IPS-20b (cell line): ENCODE data around the gene ZNF683.
"Not testable (repeated sequence)": the region's sequence is repeated elsewhere in the genome, so short reads cannot be mapped to it uniquely, and the experiment has no call there.

Experiments used
- H3K27ac ChIP-seq: one replicate; pipeline ENCODE4 v1.5.1; 2013; ENCODE audit warnings: low read length
- H3K27me3 ChIP-seq: 2 replicates; pipeline ENCODE4 v1.6.1; 2013; ENCODE audit warnings: mild to moderate bottlenecking, low read length, inconsistent platforms; ENCODE audit not compliant: insufficient read depth
- H3K36me3 ChIP-seq: 2 replicates; pipeline ENCODE4 v1.6.1; 2013; ENCODE audit warnings: low read depth, mild to moderate bottlenecking, inconsistent platforms, low read length, moderate library complexity; ENCODE audit not compliant: insufficient read depth
- H3K4me1 ChIP-seq: 2 replicates; pipeline ENCODE4 v1.6.1; 2013; ENCODE audit warnings: mild to moderate bottlenecking, control low read depth, inconsistent platforms, low read length, moderate library complexity; ENCODE audit not compliant: insufficient read depth
- H3K4me3 ChIP-seq: 2 replicates; pipeline ENCODE4 v1.5.1; 2013; ENCODE audit warnings: mild to moderate bottlenecking, low read length, inconsistent platforms
- H3K9ac ChIP-seq: 2 replicates; pipeline ENCODE4 v1.6.1; 2013; ENCODE audit warnings: low read depth, mild to moderate bottlenecking, inconsistent platforms, low read length, moderate library complexity
- H3K9me3 ChIP-seq: 2 replicates; pipeline ENCODE4 v1.6.1; 2013; ENCODE audit warnings: mild to moderate bottlenecking, low read depth, low read length, inconsistent platforms; ENCODE audit not compliant: insufficient read depth

The ZNF683 gene

DNA sequence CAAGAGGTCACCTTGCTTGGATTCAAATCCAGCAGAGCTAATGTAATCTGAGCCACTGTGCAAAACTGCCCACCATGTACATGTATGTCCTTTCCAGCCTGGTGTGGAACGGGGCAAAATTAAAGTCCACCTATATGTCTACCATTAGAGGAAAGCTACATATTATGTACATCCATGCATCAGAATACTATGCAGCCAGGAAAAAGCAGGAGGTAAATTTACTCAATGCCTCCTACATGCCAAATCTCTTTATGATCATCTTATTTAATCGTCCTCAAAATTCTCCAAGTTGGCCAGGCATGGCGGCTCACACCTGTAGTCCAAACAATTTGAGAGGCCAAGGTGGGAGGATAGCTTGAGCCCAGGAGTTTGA lies 6.3 kb upstream of the ZNF683 start:
- no peaks in the 10 kb centered on the region for H3K27me3 ChIP-seq
- no peaks in the 10 kb centered on the region for H3K4me1 ChIP-seq
- H3K9ac ChIP-seq = no peak overlapping the region
- H3K36me3 ChIP-seq = no peaks in the 10 kb centered on the region
- H3K4me3 ChIP-seq = no peak overlapping the region
- H3K9me3 ChIP-seq = no peaks in the 10 kb centered on the region
- H3K27ac ChIP-seq = no peak overlapping the region

DNA sequence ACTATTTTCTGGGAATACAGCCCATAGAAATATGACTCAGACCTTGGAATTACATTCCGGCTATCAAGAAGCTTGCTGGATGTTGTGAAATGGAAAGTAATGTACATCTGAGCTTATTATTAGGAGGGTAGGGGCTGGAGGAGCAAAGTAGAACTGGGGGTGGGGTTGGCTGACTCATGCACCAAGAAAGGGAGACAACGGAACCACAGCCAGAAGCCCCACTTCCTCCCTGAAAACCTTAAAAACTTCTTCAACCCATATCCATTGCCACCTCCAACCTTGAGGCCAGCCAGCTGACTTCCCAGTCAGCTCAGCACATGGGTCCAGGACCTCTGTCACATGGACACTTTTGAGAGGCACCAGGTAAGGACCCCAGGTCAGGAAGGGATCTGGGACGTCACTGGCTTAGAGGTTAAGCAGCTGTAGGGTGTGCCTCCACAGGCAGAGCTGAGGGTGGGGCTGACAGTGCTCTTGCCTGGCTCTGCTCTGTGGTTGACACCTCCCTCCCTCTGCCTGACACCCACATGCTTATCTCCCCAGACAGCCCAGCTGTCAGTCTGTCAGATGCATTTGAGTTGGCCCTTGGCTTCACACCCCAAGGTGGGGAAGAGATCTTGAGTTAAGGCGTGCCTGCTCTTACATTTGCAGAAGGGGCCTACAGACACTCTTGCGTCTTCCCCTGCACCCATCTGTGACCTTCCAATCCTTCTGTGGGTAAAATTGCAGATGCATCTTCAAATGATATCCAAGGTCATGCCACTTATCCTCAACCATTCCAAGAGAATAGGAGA lies 5.7 kb upstream of the ZNF683 start:
- H3K9ac ChIP-seq = no peak overlapping the region
- H3K4me3 ChIP-seq = no peak overlapping the region
- no peaks in the 10 kb centered on the region for H3K9me3 ChIP-seq
- H3K36me3 ChIP-seq = no peaks in the 10 kb centered on the region
- no peak overlapping the region for H3K27ac ChIP-seq
- H3K27me3 ChIP-seq = no peaks in the 10 kb centered on the region
- no peaks in the 10 kb centered on the region for H3K4me1 ChIP-seq

DNA sequence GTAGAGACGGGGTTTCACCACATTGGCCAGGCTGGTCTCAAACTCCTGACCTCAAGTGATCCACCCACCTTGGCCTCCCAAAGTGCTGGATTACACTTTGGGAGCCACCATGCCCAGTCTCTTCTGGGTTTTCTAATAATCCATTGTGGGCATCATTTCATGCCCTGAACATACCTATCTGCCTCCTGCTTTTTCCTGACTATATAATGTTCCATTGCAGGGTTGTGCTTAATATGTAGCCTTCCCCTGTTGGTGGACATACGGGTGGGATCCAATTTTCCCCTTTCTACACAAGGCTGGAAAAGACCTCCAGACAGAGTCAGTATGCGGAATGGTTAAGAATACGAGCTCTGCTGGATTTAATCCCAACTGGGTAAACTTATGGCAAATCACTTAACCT lies 3.5 kb upstream of the ZNF683 start:
- Histone ChIP-seq H3K9ac (no peak overlapping the region), H3K4me1 (no peaks in the 10 kb centered on the region), H3K4me3 (no peak overlapping the region), H3K27ac (no peak overlapping the region), H3K9me3 (no peaks in the 10 kb centered on the region), H3K27me3 (no peaks in the 10 kb centered on the region), H3K36me3 (no peaks in the 10 kb centered on the region)

DNA sequence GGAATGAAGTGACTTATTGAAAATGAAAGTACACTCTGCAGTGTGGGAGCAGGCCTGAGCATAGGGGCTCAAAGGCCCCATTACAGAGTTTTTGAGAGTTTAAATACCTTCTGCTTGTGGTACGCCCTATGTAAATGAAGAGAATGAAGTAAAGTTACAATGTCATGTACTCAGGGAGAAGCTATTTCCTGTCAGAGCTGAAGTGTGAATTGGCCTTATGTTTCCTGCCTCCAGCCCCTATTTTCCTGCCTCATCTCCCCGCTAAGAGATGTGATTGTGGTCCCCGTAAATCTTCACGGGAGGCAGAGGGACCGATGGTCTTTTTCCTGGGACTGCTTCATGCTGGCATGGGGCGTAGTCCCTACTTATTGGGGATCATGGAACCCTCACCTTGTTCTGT lies 2.5 kb upstream of the ZNF683 start:
- H3K36me3 ChIP-seq = no peaks in the 10 kb centered on the region
- H3K4me3 ChIP-seq = no peak overlapping the region
- no peaks in the 10 kb centered on the region for H3K4me1 ChIP-seq
- H3K27ac ChIP-seq = no peak overlapping the region
- H3K9ac ChIP-seq = no peak overlapping the region
- H3K27me3 ChIP-seq = no peaks in the 10 kb centered on the region
- no peaks in the 10 kb centered on the region for H3K9me3 ChIP-seq

DNA sequence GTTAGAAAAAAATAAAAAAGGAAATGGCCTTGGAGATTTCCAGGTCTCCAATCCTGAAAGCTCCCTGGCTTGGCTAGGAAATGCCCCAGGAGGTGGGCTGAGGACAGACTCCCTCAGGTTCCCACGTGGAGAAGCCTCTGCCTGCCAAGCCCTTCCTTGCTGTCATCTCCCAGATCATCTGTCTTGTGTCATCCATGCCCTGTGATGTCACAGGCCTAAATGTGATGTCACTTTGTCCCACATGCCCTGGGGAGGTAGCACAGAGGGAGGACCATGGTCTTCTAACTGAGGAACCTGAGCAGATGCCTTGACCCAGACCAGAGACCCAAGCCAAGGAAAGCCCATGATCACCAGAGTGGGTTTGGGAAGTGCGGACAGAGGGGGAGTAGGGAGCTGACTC lies 1.8 kb upstream of the ZNF683 start:
- not testable (repeated sequence) for H3K9me3 ChIP-seq, H3K9ac ChIP-seq, H3K27ac ChIP-seq, H3K4me1 ChIP-seq, H3K4me3 ChIP-seq, H3K27me3 ChIP-seq, H3K36me3 ChIP-seq

DNA sequence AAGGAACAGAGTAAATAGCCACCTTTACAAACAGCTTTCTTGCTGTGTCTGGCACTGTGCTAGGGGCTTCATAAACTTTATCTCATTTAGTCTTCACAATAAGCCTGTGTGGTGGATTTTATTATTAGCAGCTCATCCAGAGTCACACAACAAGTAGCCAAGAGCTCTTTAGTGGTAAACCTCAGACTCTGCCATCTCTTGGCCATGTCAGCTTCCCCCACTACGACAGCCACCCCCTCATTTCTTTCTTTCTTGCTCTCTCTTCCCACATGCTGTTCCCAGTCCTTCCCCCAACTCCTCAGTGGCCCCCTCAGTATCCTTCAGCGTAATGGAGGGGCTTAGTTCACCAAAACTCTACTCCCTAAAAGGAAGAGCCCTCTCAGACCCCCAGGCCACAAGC lies 1.2 kb upstream of the ZNF683 start:
- Histone ChIP-seq H3K27me3 (no peaks in the 10 kb centered on the region), H3K4me3 (no peak overlapping the region), H3K9me3 (no peaks in the 10 kb centered on the region), H3K27ac (no peak overlapping the region), H3K9ac (no peak overlapping the region), H3K36me3 (no peaks in the 10 kb centered on the region), H3K4me1 (no peaks in the 10 kb centered on the region)

DNA sequence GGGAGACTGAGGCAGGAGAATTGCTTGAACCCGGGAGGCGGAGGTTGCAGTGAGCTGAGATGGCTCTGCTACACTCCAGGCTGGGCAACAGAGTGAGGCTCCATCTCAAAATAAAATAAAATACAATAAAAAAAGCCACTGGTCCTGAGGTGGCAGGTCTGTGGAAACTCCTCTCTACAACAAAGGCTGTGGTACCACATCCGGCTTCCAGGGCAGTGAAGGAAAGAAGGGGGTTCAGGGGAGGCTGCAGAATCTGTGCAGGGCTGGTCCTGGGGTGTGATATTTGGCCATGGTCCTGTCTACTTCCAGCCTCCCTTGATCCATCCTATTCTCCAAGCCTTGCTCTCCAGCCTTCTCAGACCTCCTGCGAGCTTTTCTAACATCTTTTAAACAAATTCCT lies 731 bp upstream of the ZNF683 start:
- no peaks in the 10 kb centered on the region for H3K27me3 ChIP-seq
- no peak overlapping the region for H3K9ac ChIP-seq
- no peaks in the 10 kb centered on the region for H3K36me3 ChIP-seq
- no peaks in the 10 kb centered on the region for H3K9me3 ChIP-seq
- H3K4me3 ChIP-seq = no peak overlapping the region
- H3K4me1 ChIP-seq = no peaks in the 10 kb centered on the region
- no peak overlapping the region for H3K27ac ChIP-seq

DNA sequence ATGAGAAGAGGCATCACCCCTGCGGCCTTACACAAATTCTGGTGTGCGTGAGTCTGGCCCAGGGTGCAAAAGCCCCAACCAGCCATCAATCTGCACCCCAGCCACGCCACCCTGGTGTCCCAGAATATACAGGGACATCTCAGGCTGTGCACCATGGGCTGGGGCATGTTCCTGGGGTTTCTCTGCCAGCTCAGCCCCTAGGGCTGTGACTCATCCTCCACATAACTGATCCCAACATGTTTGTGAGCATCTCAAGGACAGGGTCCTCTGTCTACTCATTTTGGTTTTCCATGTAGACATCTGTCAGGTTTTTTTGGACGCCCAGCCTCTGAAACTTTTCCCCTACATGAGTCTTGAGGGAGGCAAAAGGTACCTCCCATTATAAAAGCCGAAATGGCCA lies 511 bp downstream of the ZNF683 start:
- Histone ChIP-seq H3K27me3 (no peaks in the 10 kb centered on the region), H3K4me1 (no peaks in the 10 kb centered on the region), H3K36me3 (no peaks in the 10 kb centered on the region), H3K4me3 (no peak overlapping the region), H3K27ac (no peak overlapping the region), H3K9ac (no peak overlapping the region), H3K9me3 (no peaks in the 10 kb centered on the region)

DNA sequence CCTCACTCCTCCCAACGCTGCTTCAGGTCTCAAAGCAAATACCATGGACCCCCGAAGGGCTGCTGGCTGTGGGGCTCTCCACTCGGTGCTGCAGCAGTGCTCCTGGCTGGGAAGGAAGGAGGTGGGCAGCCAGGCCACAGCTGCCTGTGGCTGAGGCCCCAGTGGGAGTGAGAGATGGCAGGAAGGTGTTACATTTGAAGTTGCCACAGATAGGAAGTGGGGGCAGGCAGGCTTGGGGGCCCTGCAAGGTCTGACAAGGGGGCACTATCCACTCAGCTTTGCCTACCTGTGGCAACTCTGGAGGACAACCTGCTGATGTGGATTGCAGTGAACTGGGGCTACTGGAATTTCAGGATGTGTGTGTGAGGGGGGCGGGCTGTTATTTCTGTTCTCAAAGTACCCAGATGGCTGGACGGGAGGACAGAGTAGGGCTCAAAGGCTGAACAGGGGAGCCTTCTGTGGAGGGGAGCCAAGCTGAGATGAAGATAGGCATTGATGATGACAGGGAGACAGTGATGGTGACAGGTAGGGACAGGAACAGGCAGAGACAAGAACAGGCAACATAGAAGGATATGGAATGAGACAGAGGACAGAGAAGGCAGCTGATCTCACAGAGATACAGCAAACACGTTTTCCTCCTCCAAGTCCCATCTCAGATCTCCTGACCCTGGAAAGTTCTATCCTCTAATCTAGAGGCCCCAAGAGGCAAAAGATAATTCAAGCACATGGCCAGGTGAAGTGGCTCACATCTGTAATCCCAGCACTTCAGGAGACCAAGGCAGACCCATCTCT lies 1.8 kb downstream of the ZNF683 start:
- Histone ChIP-seq H3K27me3 (no peaks in the 10 kb centered on the region), H3K36me3 (no peaks in the 10 kb centered on the region), H3K9ac (no peak overlapping the region), H3K27ac (no peak overlapping the region), H3K9me3 (no peaks in the 10 kb centered on the region), H3K4me3 (no peak overlapping the region), H3K4me1 (no peaks in the 10 kb centered on the region)

DNA sequence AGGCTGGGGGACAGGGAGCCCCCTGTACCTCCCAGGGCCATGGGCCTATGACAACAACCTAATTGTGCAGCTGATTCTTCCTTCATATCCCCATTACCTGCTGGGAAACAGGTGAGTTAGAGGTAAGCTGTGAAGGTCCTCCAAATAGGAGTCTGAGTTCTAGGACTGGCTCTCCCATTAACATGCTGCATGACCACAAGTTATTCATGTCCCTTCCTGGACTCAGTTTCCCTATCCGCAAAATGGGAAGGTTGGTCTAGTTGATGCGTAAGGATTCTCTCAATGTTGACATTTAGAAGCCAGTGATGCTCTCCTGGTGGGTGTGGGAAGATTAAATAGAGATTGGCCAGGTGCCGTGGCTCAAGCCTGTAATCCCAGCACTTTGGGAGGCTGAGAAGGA lies 4.1 kb downstream of the ZNF683 start:
- H3K36me3 ChIP-seq = no peaks in the 10 kb centered on the region
- H3K27ac ChIP-seq = no peak overlapping the region
- peaks cover 17% of the 10 kb centered on the region; the same call in 1 of the 2 replicates for H3K27me3 ChIP-seq
- H3K9me3 ChIP-seq = no peaks in the 10 kb centered on the region
- H3K4me1 ChIP-seq = no peaks in the 10 kb centered on the region; the same call in 1 of the 2 replicates
- no peak overlapping the region for H3K4me3 ChIP-seq
- H3K9ac ChIP-seq = no peak overlapping the region

DNA sequence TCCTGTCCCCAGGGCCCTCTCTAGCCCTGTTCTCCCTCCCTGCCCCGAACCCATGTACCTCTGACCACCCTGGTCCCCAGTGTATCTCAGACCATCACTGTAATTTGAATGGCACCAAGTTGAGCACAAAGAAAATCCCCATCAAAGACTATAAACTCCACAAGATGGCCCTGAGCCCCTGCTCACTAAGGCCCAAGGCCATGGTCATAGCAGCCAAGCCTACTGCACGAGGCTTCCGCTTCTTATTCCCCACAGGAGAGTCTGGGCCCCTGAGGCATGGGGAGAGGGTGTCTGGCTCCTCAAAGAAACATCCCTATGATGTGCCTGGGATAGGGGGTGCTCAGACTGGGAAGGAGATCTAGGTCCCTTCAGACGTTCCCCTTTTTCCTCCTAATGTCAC lies 4.5 kb downstream of the ZNF683 start:
- H3K27me3 ChIP-seq = peaks cover 17% of the 10 kb centered on the region; the same call in 1 of the 2 replicates
- H3K9ac ChIP-seq = no peak overlapping the region
- no peaks in the 10 kb centered on the region; the same call in 1 of the 2 replicates for H3K4me1 ChIP-seq
- no peak overlapping the region for H3K27ac ChIP-seq
- no peaks in the 10 kb centered on the region for H3K36me3 ChIP-seq
- H3K4me3 ChIP-seq = no peak overlapping the region
- no peaks in the 10 kb centered on the region for H3K9me3 ChIP-seq

DNA sequence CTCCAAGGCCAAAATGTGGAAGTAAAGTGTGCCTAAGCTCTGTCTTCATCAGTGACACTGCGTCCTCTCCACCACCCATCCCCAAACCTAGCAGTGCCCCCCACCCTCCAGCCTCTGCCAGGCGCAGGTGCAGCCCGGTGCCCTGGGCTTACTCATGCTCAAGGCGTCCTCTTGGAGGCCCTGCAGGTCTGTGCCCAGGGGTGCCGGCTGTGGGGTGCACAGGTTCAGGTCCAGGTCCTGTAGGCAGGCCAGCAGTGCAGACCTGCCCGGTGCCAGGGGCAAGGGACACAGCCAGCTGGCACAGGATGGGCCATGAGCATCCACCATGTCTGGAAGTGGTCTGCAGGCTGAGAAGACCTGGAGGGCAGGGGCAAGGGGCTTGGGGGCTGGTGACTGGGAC lies 5.1 kb downstream of the ZNF683 start:
- H3K27ac ChIP-seq = no peak overlapping the region
- H3K4me1 ChIP-seq = no peaks in the 10 kb centered on the region; the same call in 1 of the 2 replicates
- H3K36me3 ChIP-seq = no peaks in the 10 kb centered on the region
- no peak overlapping the region for H3K4me3 ChIP-seq
- no peak overlapping the region for H3K9ac ChIP-seq
- H3K9me3 ChIP-seq = no peaks in the 10 kb centered on the region
- H3K27me3 ChIP-seq = peaks cover 23% of the 10 kb centered on the region; the same call in 1 of the 2 replicates
